ENCODE results near the gene PPP1R9A.

GRCh38 chr7:95097291-95097690 is 189.9 kb downstream of the PPP1R9A start:
- TF ChIP-seq, protein P1, sequence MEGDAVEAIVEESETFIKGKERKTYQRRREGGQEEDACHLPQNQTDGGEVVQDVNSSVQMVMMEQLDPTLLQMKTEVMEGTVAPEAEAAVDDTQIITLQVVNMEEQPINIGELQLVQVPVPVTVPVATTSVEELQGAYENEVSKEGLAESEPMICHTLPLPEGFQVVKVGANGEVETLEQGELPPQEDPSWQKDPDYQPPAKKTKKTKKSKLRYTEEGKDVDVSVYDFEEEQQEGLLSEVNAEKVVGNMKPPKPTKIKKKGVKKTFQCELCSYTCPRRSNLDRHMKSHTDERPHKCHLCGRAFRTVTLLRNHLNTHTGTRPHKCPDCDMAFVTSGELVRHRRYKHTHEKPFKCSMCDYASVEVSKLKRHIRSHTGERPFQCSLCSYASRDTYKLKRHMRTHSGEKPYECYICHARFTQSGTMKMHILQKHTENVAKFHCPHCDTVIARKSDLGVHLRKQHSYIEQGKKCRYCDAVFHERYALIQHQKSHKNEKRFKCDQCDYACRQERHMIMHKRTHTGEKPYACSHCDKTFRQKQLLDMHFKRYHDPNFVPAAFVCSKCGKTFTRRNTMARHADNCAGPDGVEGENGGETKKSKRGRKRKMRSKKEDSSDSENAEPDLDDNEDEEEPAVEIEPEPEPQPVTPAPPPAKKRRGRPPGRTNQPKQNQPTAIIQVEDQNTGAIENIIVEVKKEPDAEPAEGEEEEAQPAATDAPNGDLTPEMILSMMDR (IDR thresholded peaks at IDR 0.05 in 4 of 5, conservative IDR thresholded peaks at IDR 0.05 in 1 of 5): no peak
- no peak for TF ChIP-seq POLR2A (IDR thresholded peaks at IDR 0.05)
